ENCODE measurements around the gene MYO1D.

DNA sequence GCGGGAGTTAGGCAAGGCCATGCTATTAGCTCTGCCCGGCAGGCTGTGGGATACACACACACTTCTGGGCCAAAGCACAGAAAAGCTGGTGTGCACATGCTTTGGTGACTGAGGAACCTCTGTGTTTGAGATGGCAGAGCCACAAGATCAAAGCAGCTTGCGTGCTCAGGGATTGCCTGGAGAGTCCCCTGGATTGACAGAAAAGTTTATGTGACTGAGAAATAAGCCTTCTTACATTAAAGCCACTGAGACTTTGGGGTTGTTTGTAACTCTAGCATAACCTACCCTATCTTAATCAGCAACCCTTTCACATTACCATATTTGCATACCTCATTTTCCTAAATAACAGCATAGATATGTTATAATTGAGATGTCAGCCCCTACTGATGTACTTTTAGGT, 69.3 kb downstream of the MYO1D start:
- TF ChIP-seq, protein P1, sequence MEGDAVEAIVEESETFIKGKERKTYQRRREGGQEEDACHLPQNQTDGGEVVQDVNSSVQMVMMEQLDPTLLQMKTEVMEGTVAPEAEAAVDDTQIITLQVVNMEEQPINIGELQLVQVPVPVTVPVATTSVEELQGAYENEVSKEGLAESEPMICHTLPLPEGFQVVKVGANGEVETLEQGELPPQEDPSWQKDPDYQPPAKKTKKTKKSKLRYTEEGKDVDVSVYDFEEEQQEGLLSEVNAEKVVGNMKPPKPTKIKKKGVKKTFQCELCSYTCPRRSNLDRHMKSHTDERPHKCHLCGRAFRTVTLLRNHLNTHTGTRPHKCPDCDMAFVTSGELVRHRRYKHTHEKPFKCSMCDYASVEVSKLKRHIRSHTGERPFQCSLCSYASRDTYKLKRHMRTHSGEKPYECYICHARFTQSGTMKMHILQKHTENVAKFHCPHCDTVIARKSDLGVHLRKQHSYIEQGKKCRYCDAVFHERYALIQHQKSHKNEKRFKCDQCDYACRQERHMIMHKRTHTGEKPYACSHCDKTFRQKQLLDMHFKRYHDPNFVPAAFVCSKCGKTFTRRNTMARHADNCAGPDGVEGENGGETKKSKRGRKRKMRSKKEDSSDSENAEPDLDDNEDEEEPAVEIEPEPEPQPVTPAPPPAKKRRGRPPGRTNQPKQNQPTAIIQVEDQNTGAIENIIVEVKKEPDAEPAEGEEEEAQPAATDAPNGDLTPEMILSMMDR (IDR thresholded peaks at IDR 0.05; ENCODE audit: low read depth, low read length), result no peak
- TF ChIP-seq EZH2phosphoT487 (IDR thresholded peaks at IDR 0.05; ENCODE audit: low read depth), result no peak

Measured in OCI-LY3 (cell line).